Spleen (tissue), 11 donors: ENCODE measurements around the gene CUEDC1. TPM values are rescaled to one million over a fixed set of nuclear protein-coding genes. Genes with fewer than 3 reads are reported as not detected.

Experiments
- DNase-seq: peaks from one replicate; pipeline ENCODE4 v3.0.0-alpha.2; 2020
- H3K27ac ChIP-seq, 8 donors: fragments of 200-600 bp; sonication (generic) in 7 of 8; 1 replicate in 4 of 8; 2 replicates in 4 of 8; pipeline versions ENCODE4 v1.5.0 to v1.8.0; 2016 to 2021; ENCODE audit warnings: inconsistent platforms in 4 of 8, mild to moderate bottlenecking in 4 of 8, moderate library complexity in 1 of 8
- H3K27me3 ChIP-seq, 7 donors: fragments of 200-600 bp; sonication (generic) in 6 of 7; replicated peaks in 1 of 7; 1 replicate in 4 of 7; 2 replicates in 3 of 7; pipeline versions ENCODE4 v1.5.0 to v1.8.0; 2016 to 2021; ENCODE audit warnings: inconsistent platforms in 3 of 7, mild to moderate bottlenecking in 1 of 7
- H3K36me3 ChIP-seq, 6 donors: fragments of 200-600 bp; sonication (generic) in 5 of 6; 1 replicate in 4 of 6; 2 replicates in 2 of 6; pipeline versions ENCODE4 v1.5.0 to v1.8.0; 2016 to 2021; ENCODE audit warnings: inconsistent platforms in 2 of 6
- H3K4me1 ChIP-seq, 6 donors: fragments of 200-600 bp; sonication (generic) in 5 of 6; 1 replicate in 3 of 6; 2 replicates in 3 of 6; pipeline versions ENCODE4 v1.5.0 to v1.8.0; 2016 to 2021; ENCODE audit warnings: inconsistent platforms in 3 of 6
- H3K4me3 ChIP-seq, 8 donors: fragments of 200-600 bp; sonication (generic) in 7 of 8; 1 replicate in 4 of 8; 2 replicates in 4 of 8; pipeline versions ENCODE4 v1.5.0 to v1.8.0; 2016 to 2021; ENCODE audit warnings: inconsistent platforms in 4 of 8, mild to moderate bottlenecking in 4 of 8, moderate library complexity in 2 of 8
- H3K9me3 ChIP-seq, 8 donors: fragments of 200-600 bp; sonication (generic) in 7 of 8; 1 replicate in 4 of 8; 2 replicates in 4 of 8; pipeline versions ENCODE4 v1.5.0 to v1.8.0; 2016 to 2021; ENCODE audit warnings: inconsistent platforms in 4 of 8
- POLR2A ChIP-seq, 3 donors: fragments of 450-650 bp; IDR thresholded peaks; one replicate each; pipeline ENCODE4 v1.5.1; 2017; ENCODE audit warnings: antibody characterized with exemption in 3 of 3, mild to moderate bottlenecking in 1 of 3
- POLR2AphosphoS5 ChIP-seq, 3 donors: sonication (generic); formaldehyde crosslinking; IDR thresholded peaks; one replicate each; pipeline ENCODE4 v1.5.1; 2017; ENCODE audit warnings: antibody characterized with exemption in 3 of 3
- WGBS, 5 donors: extraction: QIAGEN DNeasy Blood & Tissue Kit in 3 of 5; methylation state at CpG; one replicate each; pipeline versions ENCODE4 v1.1.5 to v1.1.7; 2013 to 2018; 5-methylcytosine and 5-hydroxymethylcytosine counted together
- intact Hi-C: fragments of 100-400 bp; cut with DNase I; formaldehyde crosslinking; loops from one replicate; pipeline ENCODE4 v1.15.0; 2023; ENCODE audit warnings: low total_unique reads
- polyA plus RNA-seq, 3 donors: library from polyadenylated mRNA; stranded (reverse); fragments of 200-250 nt; gene quantifications; one replicate each; pipeline ENCODE4 v1.2.1, GENCODE V29; 2013
- total RNA-seq, 7 donors: library from RNA; depleted of rRNA in 3 of 7; stranded (reverse); fragments of >200 nt in 3 of 7; fragmentation: NEBNext Ultra II Directional in 4 of 7; extraction: Animal tissue kit (Norgen Biotek cat#: 25700) in 4 of 7; gene quantifications; one replicate each; pipeline versions ENCODE4 v1.1.0 to v1.2.1, GENCODE V29; 2016 to 2021
- TF ChIP-seq, protein P1 (sequence below), 11 experiments: fragments of 200-600 bp in 7 of 11; fragments of 450-650 bp in 4 of 11; sonication (generic) in 4 of 11; IDR thresholded peaks in 8 of 11; conservative IDR thresholded peaks in 3 of 11; 1 replicate in 7 of 11; 2 replicates in 4 of 11; pipeline versions ENCODE4 v1.4.0 to v1.8.0; 2016 to 2021; ENCODE audit warnings: antibody characterized with exemption in 11 of 11, inconsistent platforms in 4 of 11, mild to moderate bottlenecking in 1 of 11
- donor health status: healthy with polysubstance abuse.
- donor health status: DM: no; HTN: no; CAD: no; lungs with moderate emphysema.
- donor health status: DM: no; HTN: no; CAD: no.
- donor health status: Bipolar disorder and iron deficiency.
- donor health status: healthy.
- donor health status: DM: no; HTN: no; CAD: no.
- donor health status: DM: yes; HTN: yes; CAD: no.

CUEDC1 gene
- total and polyA plus RNA-seq, 10 donors = 5.4 to 23.5 (median 15.6) TPM

- Histone ChIP-seq H3K9me3 (no peaks in the 10 kb centered on the region), H3K36me3 (no peaks in the 10 kb centered on the region), H3K27ac (no peak overlapping the region), H3K4me3 (no peak overlapping the region), H3K4me1 (no peaks in the 10 kb centered on the region), H3K27me3 (peaks cover 0 to 6% (median 0%) of the 10 kb centered on the region in 7 donors)
- WGBS, 5 donors = 72 to 95% (median 93%) methylated on average over 5 of the region's 5 CpGs
- intact Hi-C loops = no loop called here
- no peak for DNase-seq
- no peak for TF ChIP-seq POLR2A (IDR thresholded peaks at IDR 0.05)
- no peak for TF ChIP-seq POLR2AphosphoS5 (IDR thresholded peaks at IDR 0.05)
- TF ChIP-seq, protein P1, sequence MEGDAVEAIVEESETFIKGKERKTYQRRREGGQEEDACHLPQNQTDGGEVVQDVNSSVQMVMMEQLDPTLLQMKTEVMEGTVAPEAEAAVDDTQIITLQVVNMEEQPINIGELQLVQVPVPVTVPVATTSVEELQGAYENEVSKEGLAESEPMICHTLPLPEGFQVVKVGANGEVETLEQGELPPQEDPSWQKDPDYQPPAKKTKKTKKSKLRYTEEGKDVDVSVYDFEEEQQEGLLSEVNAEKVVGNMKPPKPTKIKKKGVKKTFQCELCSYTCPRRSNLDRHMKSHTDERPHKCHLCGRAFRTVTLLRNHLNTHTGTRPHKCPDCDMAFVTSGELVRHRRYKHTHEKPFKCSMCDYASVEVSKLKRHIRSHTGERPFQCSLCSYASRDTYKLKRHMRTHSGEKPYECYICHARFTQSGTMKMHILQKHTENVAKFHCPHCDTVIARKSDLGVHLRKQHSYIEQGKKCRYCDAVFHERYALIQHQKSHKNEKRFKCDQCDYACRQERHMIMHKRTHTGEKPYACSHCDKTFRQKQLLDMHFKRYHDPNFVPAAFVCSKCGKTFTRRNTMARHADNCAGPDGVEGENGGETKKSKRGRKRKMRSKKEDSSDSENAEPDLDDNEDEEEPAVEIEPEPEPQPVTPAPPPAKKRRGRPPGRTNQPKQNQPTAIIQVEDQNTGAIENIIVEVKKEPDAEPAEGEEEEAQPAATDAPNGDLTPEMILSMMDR (IDR thresholded peaks at IDR 0.05 in 8 of 11, conservative IDR thresholded peaks at IDR 0.05 in 3 of 11) = no peak
Observed at GRCh38 chr17:57819867-57820266, 135.3 kb downstream of the CUEDC1 start.

DNA sequence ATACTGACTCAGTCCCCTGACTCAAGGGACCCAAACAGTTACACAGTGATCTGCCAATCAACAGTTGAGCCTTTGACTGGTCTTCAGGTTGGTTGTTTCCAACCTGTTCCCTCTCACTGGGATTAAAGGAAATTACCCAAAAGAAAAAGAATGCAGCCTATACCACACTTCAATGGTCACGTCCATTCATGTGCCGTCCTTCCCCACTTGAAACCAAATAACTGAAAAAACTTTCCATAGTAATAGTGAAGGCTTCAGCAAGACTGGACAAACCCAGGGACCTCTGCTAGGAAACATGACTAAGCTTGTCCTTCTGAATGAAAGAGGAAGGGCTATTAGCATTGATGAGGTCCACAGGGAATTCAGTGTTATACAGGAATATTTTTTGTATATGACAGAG lies 135.9 kb downstream of the CUEDC1 start:
- intact Hi-C loops = no loop called here
- no peaks in the 10 kb centered on the region for H3K4me1 ChIP-seq
- H3K27ac ChIP-seq = no peak overlapping the region
- no peak overlapping the region for H3K4me3 ChIP-seq
- TF ChIP-seq POLR2A (IDR thresholded peaks at IDR 0.05) = no peak
- TF ChIP-seq, protein P1 (IDR thresholded peaks at IDR 0.05 in 8 of 11, conservative IDR thresholded peaks at IDR 0.05 in 3 of 11) = no peak
- TF ChIP-seq POLR2AphosphoS5 (IDR thresholded peaks at IDR 0.05) = no peak
- no peaks in the 10 kb centered on the region for H3K9me3 ChIP-seq
- H3K36me3 ChIP-seq = no peaks in the 10 kb centered on the region
- no peak for DNase-seq
- peaks cover 0 to 6% (median 0%) of the 10 kb centered on the region in 7 donors for H3K27me3 ChIP-seq
- WGBS, 5 donors = 75 to 84% (median 81%) methylated on average over 2 of the region's 2 CpGs

GRCh38 chr17:57818066-57818465 lies 137.1 kb downstream of the CUEDC1 start:
- no peaks in the 10 kb centered on the region for H3K9me3 ChIP-seq
- H3K36me3 ChIP-seq = no peaks in the 10 kb centered on the region
- intact Hi-C loops = no loop called here
- TF ChIP-seq, protein P1 (IDR thresholded peaks at IDR 0.05 in 8 of 11, conservative IDR thresholded peaks at IDR 0.05 in 3 of 11) = no peak
- TF ChIP-seq POLR2A (IDR thresholded peaks at IDR 0.05) (no peak), POLR2AphosphoS5 (IDR thresholded peaks at IDR 0.05) (no peak)
- H3K27ac ChIP-seq = no peak overlapping the region
- H3K4me1 ChIP-seq = no peaks in the 10 kb centered on the region
- DNase-seq = no peak
- H3K4me3 ChIP-seq = no peak overlapping the region
- H3K27me3 ChIP-seq = peaks cover 0 to 6% (median 0%) of the 10 kb centered on the region in 7 donors
- 79 to 95% (median 85%) methylated on average over 9 of the region's 9 CpGs for WGBS, 5 donors

DNA sequence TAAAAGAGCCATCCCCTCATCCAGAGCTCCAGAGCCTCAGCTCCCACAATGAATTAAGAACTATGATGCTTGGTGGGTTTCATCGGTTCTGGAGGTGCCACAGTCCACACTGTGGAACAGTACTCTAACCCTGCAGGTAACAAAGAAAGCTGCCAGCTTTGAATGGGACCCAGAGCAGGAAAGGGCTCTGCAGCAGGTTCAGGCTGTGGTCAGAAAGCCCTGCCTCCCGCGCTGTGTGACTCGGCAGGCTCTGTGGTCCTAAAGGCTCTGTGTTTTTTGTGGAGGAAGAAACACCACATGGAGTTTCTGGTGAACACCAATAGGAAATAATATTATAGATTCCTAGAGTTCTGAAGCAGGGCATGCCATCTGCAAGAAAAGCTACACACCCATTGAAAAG lies 137.9 kb downstream of the CUEDC1 start:
- 68 to 85% (median 78%) methylated on average over 4 of the region's 4 CpGs for WGBS, 5 donors
- no peak overlapping the region for H3K4me3 ChIP-seq
- peaks cover 0 to 6% (median 0%) of the 10 kb centered on the region in 7 donors for H3K27me3 ChIP-seq
- peaks cover 0 to under 1% (median 0%) of the 10 kb centered on the region in 6 donors for H3K4me1 ChIP-seq
- no peak for DNase-seq
- H3K9me3 ChIP-seq = no peaks in the 10 kb centered on the region
- intact Hi-C loops = no loop called here
- no peaks in the 10 kb centered on the region for H3K36me3 ChIP-seq
- no peak overlapping the region for H3K27ac ChIP-seq
- TF ChIP-seq, protein P1 (IDR thresholded peaks at IDR 0.05 in 8 of 11, conservative IDR thresholded peaks at IDR 0.05 in 3 of 11) = no peak
- TF ChIP-seq POLR2AphosphoS5 (IDR thresholded peaks at IDR 0.05) (no peak), POLR2A (IDR thresholded peaks at IDR 0.05) (no peak)
